ENCODE measurements around the gene SSH2. TPM values are rescaled to one million over a fixed set of nuclear protein-coding genes. Genes with fewer than 3 reads are reported as not detected.
"Not testable (repeated sequence)": the region's sequence is repeated elsewhere in the genome, so short reads cannot be mapped to it uniquely, and the experiment has no call there.

Gene SSH2
- total RNA-seq, 1 experiment from 2014 or later = 45.1 TPM

DNA sequence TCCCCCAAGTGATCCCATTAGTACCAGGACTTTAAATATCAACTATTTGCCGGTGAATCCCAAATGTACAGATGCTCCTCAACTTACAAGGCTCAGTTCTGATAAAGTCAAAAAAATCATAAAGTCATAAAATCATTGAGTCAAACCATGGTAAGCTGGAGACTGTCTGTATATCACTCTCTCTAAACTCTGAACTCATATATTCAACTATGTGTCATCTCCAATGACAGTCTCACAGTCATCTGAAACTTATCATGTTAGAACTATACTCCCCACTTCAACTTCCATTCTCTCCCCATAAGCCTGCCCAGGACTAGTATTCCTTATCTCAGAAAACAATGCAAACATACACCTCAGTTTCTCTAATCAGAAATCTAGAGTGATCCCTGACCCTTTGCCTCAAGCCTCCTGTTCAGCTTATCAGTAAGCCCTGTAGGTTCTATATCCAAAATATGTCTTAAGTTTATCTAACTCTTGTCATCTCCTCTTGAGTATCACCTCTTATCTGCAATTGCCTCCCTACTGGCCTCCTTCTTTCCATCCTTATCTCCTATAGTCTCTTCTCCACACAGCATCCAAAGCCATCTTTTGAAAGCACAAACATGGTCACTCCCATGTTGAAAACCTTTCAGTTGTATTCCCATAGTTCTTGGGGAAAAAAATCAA lies 55.0 kb downstream of the SSH2 start:
- no peaks in the 10 kb centered on the region for H3K9me3 ChIP-seq (ENCODE audit: insufficient read depth, low read depth)
- no peaks in the 10 kb centered on the region for H3K27me3 ChIP-seq (ENCODE audit: insufficient read depth, low read depth)
- H4K20me1 ChIP-seq (ENCODE audit: insufficient read depth) = no peaks in the 10 kb centered on the region
- H3K4me2 ChIP-seq = no peak overlapping the region
- peaks cover 14% of the 10 kb centered on the region for H3K79me2 ChIP-seq (ENCODE audit: low read depth)
- no peaks in the 10 kb centered on the region for H3K4me1 ChIP-seq (replicated peaks; ENCODE audit: insufficient read depth)
- H3K27ac ChIP-seq = no peak overlapping the region
- TF ChIP-seq EZH2 (IDR thresholded peaks at IDR 0.05; ENCODE audit: low read depth) = no peak
- intact Hi-C loops (cut with micrococcal nuclease; ENCODE audit: unreplicated experiment) = no loop called here
- H3K36me3 ChIP-seq (ENCODE audit: low read depth) = no peaks in the 10 kb centered on the region
- no peak overlapping the region for H2AFZ ChIP-seq
- POLR2A ChIA-PET (ENCODE audit: unreplicated experiment) = no interaction called here
- no peaks in the 10 kb centered on the region for H3F3A ChIP-seq (ENCODE audit: insufficient read depth, low read depth)
- no peak for DNase-seq
- BruUV-seq (replicated peaks) = no TSS peak
- H3K4me3 ChIP-seq = no peak overlapping the region
- CTCF ChIA-PET = interaction anchor here (0.6 kb wide), 1 partner anchor 57 kb away, joined by 9 read pairs; no protein-coding TSS in a partner anchor
- H3K9me2 ChIP-seq (ENCODE audit: insufficient read depth) = no peaks in the 10 kb centered on the region

DNA sequence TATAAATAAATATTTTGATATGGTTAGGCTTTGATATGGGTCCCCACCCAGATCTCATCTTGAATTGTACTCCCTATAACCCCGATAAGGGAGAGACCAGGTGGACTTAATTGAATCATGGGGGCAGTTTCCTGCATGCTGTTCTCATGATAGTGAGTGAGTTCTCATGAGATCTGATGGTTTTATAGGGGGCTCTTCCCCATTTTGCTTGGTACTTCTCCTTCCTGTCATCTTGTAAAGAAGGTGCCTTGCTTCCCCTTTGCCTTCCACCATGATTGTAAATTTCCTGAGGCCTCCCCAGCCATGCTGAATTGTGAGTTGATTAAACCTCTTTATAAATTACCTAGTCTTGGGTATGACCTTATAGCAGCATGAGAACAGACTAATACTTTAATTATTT lies 55.7 kb downstream of the SSH2 start:
- BruUV-seq (replicated peaks); CTCF ChIA-PET; H2AFZ ChIP-seq; H3K4me3 ChIP-seq; H3F3A ChIP-seq (ENCODE audit: insufficient read depth, low read depth); H3K9me2 ChIP-seq (ENCODE audit: insufficient read depth); H3K27ac ChIP-seq; H3K36me3 ChIP-seq (ENCODE audit: low read depth); intact Hi-C loops (cut with micrococcal nuclease; ENCODE audit: unreplicated experiment); H3K4me1 ChIP-seq (replicated peaks; ENCODE audit: insufficient read depth); POLR2A ChIA-PET (ENCODE audit: unreplicated experiment); H3K27me3 ChIP-seq (ENCODE audit: insufficient read depth, low read depth); H3K4me2 ChIP-seq; DNase-seq; H4K20me1 ChIP-seq (ENCODE audit: insufficient read depth); H3K9me3 ChIP-seq (ENCODE audit: insufficient read depth, low read depth): not testable (repeated sequence)
- H3K79me2 ChIP-seq (ENCODE audit: low read depth) = peaks cover 11% of the 10 kb centered on the region

DNA sequence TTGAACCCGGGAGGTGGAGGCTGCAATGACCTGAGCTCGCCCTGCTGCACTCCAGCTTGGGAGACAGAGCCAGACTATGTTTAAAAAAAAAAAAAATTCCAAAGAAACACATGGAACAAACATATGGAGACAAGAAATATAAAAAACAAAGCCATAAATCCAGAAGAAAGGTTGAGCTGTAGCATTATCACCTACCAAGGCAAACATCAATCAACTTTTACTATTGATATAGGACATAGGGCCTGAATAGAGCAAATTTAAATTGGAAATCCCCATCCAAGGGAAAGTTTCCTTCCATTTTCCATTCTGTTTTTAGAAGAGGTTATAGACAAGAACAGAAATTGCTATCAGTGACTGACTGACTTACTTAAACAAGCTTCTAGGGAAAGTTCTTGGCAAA lies 56.6 kb downstream of the SSH2 start:
- TF ChIP-seq EZH2 (IDR thresholded peaks at IDR 0.05; ENCODE audit: low read depth) = no peak
- TF ChIP-seq, protein P1, sequence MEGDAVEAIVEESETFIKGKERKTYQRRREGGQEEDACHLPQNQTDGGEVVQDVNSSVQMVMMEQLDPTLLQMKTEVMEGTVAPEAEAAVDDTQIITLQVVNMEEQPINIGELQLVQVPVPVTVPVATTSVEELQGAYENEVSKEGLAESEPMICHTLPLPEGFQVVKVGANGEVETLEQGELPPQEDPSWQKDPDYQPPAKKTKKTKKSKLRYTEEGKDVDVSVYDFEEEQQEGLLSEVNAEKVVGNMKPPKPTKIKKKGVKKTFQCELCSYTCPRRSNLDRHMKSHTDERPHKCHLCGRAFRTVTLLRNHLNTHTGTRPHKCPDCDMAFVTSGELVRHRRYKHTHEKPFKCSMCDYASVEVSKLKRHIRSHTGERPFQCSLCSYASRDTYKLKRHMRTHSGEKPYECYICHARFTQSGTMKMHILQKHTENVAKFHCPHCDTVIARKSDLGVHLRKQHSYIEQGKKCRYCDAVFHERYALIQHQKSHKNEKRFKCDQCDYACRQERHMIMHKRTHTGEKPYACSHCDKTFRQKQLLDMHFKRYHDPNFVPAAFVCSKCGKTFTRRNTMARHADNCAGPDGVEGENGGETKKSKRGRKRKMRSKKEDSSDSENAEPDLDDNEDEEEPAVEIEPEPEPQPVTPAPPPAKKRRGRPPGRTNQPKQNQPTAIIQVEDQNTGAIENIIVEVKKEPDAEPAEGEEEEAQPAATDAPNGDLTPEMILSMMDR (conservative IDR thresholded peaks at IDR 0.05) = no peak
- Histone ChIP-seq H3K27me3 (ENCODE audit: insufficient read depth, low read depth) (no peaks in the 10 kb centered on the region), H3K9me3 (ENCODE audit: insufficient read depth, low read depth) (no peaks in the 10 kb centered on the region), H3K9me2 (ENCODE audit: insufficient read depth) (no peaks in the 10 kb centered on the region), H3K4me1 (replicated peaks; ENCODE audit: insufficient read depth) (no peaks in the 10 kb centered on the region), H3K79me2 (ENCODE audit: low read depth) (peaks cover 9% of the 10 kb centered on the region; the same call in 1 of the 2 replicates), H3F3A (ENCODE audit: insufficient read depth, low read depth) (no peaks in the 10 kb centered on the region), H3K36me3 (ENCODE audit: low read depth) (no peaks in the 10 kb centered on the region), H3K4me3 (no peak overlapping the region), H4K20me1 (ENCODE audit: insufficient read depth) (no peaks in the 10 kb centered on the region), H2AFZ (no peak overlapping the region), H3K27ac (no peak overlapping the region), H3K4me2 (no peak overlapping the region)
- intact Hi-C loops (cut with micrococcal nuclease; ENCODE audit: unreplicated experiment) = loop anchor here (1.0 kb wide), 1 partner anchor 9 kb away; no protein-coding TSS in a partner anchor
- BruUV-seq (replicated peaks) = no TSS peak
- CTCF ChIA-PET = interaction anchor here (0.6 kb wide), 1 partner anchor 90 kb away, joined by 3 read pairs; no protein-coding TSS in a partner anchor
- POLR2A ChIA-PET (ENCODE audit: unreplicated experiment) = interaction anchor here (0.6 to 0.7 kb wide), 3 partner anchors 9 to 460 kb away, joined by 3 to 4 read pairs (median 3); no protein-coding TSS in a partner anchor
- DNase-seq = no peak

DNA sequence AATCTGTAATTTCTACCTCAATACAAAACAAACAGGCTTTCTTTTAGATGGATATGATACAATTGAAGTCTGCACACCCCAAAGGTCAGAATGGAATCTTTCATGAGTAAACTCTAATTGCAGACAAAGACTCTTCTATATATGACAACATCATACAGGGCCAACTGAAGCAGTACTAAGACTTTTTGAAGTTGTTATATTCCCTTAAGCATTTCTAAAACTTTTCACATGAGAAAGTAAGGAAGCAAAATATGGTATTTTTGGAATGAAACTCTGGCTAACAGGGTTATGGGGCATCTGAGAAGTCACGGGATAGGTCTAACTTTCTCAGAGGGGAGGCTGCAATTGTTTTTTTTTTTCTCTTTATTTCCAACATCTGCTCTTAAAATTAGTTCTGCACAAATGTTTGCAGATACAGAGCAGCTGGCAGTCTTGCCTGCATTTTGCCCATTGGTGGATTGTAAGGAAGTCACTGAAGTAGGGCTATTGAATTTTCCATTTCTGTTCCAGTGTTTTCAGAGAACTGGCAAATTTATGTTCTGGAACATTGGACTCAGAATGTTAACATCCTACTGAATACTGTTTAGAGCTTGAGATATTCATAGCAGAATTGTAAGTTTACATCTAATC lies 59.1 kb downstream of the SSH2 start:
- no peak for TF ChIP-seq EZH2 (IDR thresholded peaks at IDR 0.05; ENCODE audit: low read depth)
- TF ChIP-seq, protein P1 (conservative IDR thresholded peaks at IDR 0.05) = no peak
- Histone ChIP-seq H3K27me3 (ENCODE audit: insufficient read depth, low read depth) (no peaks in the 10 kb centered on the region), H3K4me3 (no peak overlapping the region), H3K4me1 (replicated peaks; ENCODE audit: insufficient read depth) (no peaks in the 10 kb centered on the region), H3K79me2 (ENCODE audit: low read depth) (no peaks in the 10 kb centered on the region; the same call in 1 of the 2 replicates), H3K36me3 (ENCODE audit: low read depth) (no peaks in the 10 kb centered on the region), H3K4me2 (no peak overlapping the region), H2AFZ (no peak overlapping the region), H3K27ac (no peak overlapping the region), H3F3A (ENCODE audit: insufficient read depth, low read depth) (no peaks in the 10 kb centered on the region), H3K9me3 (ENCODE audit: insufficient read depth, low read depth) (no peaks in the 10 kb centered on the region), H3K9me2 (ENCODE audit: insufficient read depth) (no peaks in the 10 kb centered on the region), H4K20me1 (ENCODE audit: insufficient read depth) (no peaks in the 10 kb centered on the region)
- DNase-seq = no peak
- intact Hi-C loops (cut with micrococcal nuclease; ENCODE audit: unreplicated experiment) = no loop called here
- BruUV-seq (replicated peaks) = no TSS peak
- ChIA-PET CTCF (no interaction called here), POLR2A (ENCODE audit: unreplicated experiment) (no interaction called here)
